ENCODE measurements around the gene TTYH1.

The TTYH1 gene

GRCh38 chr19:54421169-54421516, 5.9 kb downstream of the TTYH1 start:
- H3K4me3 ChIP-seq (ENCODE audit: low read length in 2 of 2) = no peak overlapping the region
- no peaks in the 10 kb centered on the region for H3K36me3 ChIP-seq (ENCODE audit: control insufficient read depth in 2 of 2, insufficient read depth in 2 of 2, low read length in 2 of 2)
- no peak overlapping the region for H3K27ac ChIP-seq (ENCODE audit: low read depth in 2 of 2, low read length in 2 of 2)
- peaks cover 19 to 21% of the 10 kb centered on the region in 2 donors for H3K27me3 ChIP-seq (ENCODE audit: control insufficient read depth in 2 of 2, insufficient read depth in 2 of 2, low read length in 2 of 2)
- H3K9ac ChIP-seq (ENCODE audit: low read depth in 1 of 2, low read length in 2 of 2) = no peak overlapping the region
- H3K9me3 ChIP-seq (ENCODE audit: control insufficient read depth in 2 of 2, low read length in 2 of 2) = no peaks in the 10 kb centered on the region
- H3K4me1 ChIP-seq (ENCODE audit: control insufficient read depth in 2 of 2, insufficient read depth in 2 of 2, low read length in 2 of 2) = no peaks in the 10 kb centered on the region

- H3K27me3 ChIP-seq (ENCODE audit: control insufficient read depth in 2 of 2, insufficient read depth in 2 of 2, low read length in 2 of 2) = peaks cover 22 to 24% of the 10 kb centered on the region in 2 donors
- H3K9ac ChIP-seq (ENCODE audit: low read depth in 1 of 2, low read length in 2 of 2) = no peak overlapping the region
- no peaks in the 10 kb centered on the region for H3K9me3 ChIP-seq (ENCODE audit: control insufficient read depth in 2 of 2, low read length in 2 of 2)
- H3K27ac ChIP-seq (ENCODE audit: low read depth in 2 of 2, low read length in 2 of 2) = no peak overlapping the region
- no peaks in the 10 kb centered on the region for H3K36me3 ChIP-seq (ENCODE audit: control insufficient read depth in 2 of 2, insufficient read depth in 2 of 2, low read length in 2 of 2)
- no peak overlapping the region for H3K4me3 ChIP-seq (ENCODE audit: low read length in 2 of 2)
- H3K4me1 ChIP-seq (ENCODE audit: control insufficient read depth in 2 of 2, insufficient read depth in 2 of 2, low read length in 2 of 2) = no peaks in the 10 kb centered on the region
Observed at GRCh38 chr19:54421521-54421920, 6.3 kb downstream of the TTYH1 start.

GRCh38 chr19:54422136-54422535, 6.9 kb downstream of the TTYH1 start:
- Histone ChIP-seq H3K27ac (ENCODE audit: low read depth in 2 of 2, low read length in 2 of 2) (no peak overlapping the region), H3K36me3 (ENCODE audit: control insufficient read depth in 2 of 2, insufficient read depth in 2 of 2, low read length in 2 of 2) (no peaks in the 10 kb centered on the region), H3K9me3 (ENCODE audit: control insufficient read depth in 2 of 2, low read length in 2 of 2) (no peaks in the 10 kb centered on the region), H3K27me3 (ENCODE audit: control insufficient read depth in 2 of 2, insufficient read depth in 2 of 2, low read length in 2 of 2) (peaks cover 21 to 22% of the 10 kb centered on the region in 2 donors), H3K9ac (ENCODE audit: low read depth in 1 of 2, low read length in 2 of 2) (no peak overlapping the region), H3K4me1 (ENCODE audit: control insufficient read depth in 2 of 2, insufficient read depth in 2 of 2, low read length in 2 of 2) (no peaks in the 10 kb centered on the region), H3K4me3 (ENCODE audit: low read length in 2 of 2) (no peak overlapping the region)

- H3K9ac ChIP-seq (ENCODE audit: low read depth in 1 of 2, low read length in 2 of 2) = no peak overlapping the region
- H3K27me3 ChIP-seq (ENCODE audit: control insufficient read depth in 2 of 2, insufficient read depth in 2 of 2, low read length in 2 of 2) = peaks cover 20 to 25% of the 10 kb centered on the region in 2 donors
- no peaks in the 10 kb centered on the region for H3K9me3 ChIP-seq (ENCODE audit: control insufficient read depth in 2 of 2, low read length in 2 of 2)
Observed at GRCh38 chr19:54424201-54424600, 8.9 kb downstream of the TTYH1 start.

GRCh38 chr19:54424660-54425381, 9.6 kb downstream of the TTYH1 start:
- no peak overlapping the region for H3K4me3 ChIP-seq (ENCODE audit: low read length in 2 of 2)
- H3K4me1 ChIP-seq (ENCODE audit: control insufficient read depth in 2 of 2, insufficient read depth in 2 of 2, low read length in 2 of 2) = no peaks in the 10 kb centered on the region
- H3K27me3 ChIP-seq (ENCODE audit: control insufficient read depth in 2 of 2, insufficient read depth in 2 of 2, low read length in 2 of 2) = peaks cover 19 to 26% of the 10 kb centered on the region in 2 donors
- no peak overlapping the region for H3K27ac ChIP-seq (ENCODE audit: low read depth in 2 of 2, low read length in 2 of 2)
- no peaks in the 10 kb centered on the region for H3K9me3 ChIP-seq (ENCODE audit: control insufficient read depth in 2 of 2, low read length in 2 of 2)
- no peak overlapping the region for H3K9ac ChIP-seq (ENCODE audit: low read depth in 1 of 2, low read length in 2 of 2)
- H3K36me3 ChIP-seq (ENCODE audit: control insufficient read depth in 2 of 2, insufficient read depth in 2 of 2, low read length in 2 of 2) = no peaks in the 10 kb centered on the region

More at GRCh38 chr19:54424201-54424600, 8.9 kb downstream of the TTYH1 start:
- Histone ChIP-seq H3K4me3 (ENCODE audit: low read length in 2 of 2) (no peak overlapping the region), H3K4me1 (ENCODE audit: control insufficient read depth in 2 of 2, insufficient read depth in 2 of 2, low read length in 2 of 2) (no peaks in the 10 kb centered on the region), H3K36me3 (ENCODE audit: control insufficient read depth in 2 of 2, insufficient read depth in 2 of 2, low read length in 2 of 2) (no peaks in the 10 kb centered on the region), H3K27ac (ENCODE audit: low read depth in 2 of 2, low read length in 2 of 2) (no peak overlapping the region)

GRCh38 chr19:54425382-54425723, 10.1 kb downstream of the TTYH1 start:
- H3K36me3 ChIP-seq (ENCODE audit: control insufficient read depth in 2 of 2, insufficient read depth in 2 of 2, low read length in 2 of 2) = no peaks in the 10 kb centered on the region
- H3K9me3 ChIP-seq (ENCODE audit: control insufficient read depth in 2 of 2, low read length in 2 of 2) = no peaks in the 10 kb centered on the region
- peaks cover 20 to 29% of the 10 kb centered on the region in 2 donors for H3K27me3 ChIP-seq (ENCODE audit: control insufficient read depth in 2 of 2, insufficient read depth in 2 of 2, low read length in 2 of 2)
- H3K9ac ChIP-seq (ENCODE audit: low read depth in 1 of 2, low read length in 2 of 2) = no peak overlapping the region
- H3K4me3 ChIP-seq (ENCODE audit: low read length in 2 of 2) = no peak overlapping the region
- H3K4me1 ChIP-seq (ENCODE audit: control insufficient read depth in 2 of 2, insufficient read depth in 2 of 2, low read length in 2 of 2) = no peaks in the 10 kb centered on the region
- H3K27ac ChIP-seq (ENCODE audit: low read depth in 2 of 2, low read length in 2 of 2) = no peak overlapping the region

GRCh38 chr19:54426291-54426931, 11.1 kb downstream of the TTYH1 start:
- H3K27me3 ChIP-seq (ENCODE audit: control insufficient read depth in 2 of 2, insufficient read depth in 2 of 2, low read length in 2 of 2) = peaks cover 21 to 26% of the 10 kb centered on the region in 2 donors
- no peaks in the 10 kb centered on the region for H3K36me3 ChIP-seq (ENCODE audit: control insufficient read depth in 2 of 2, insufficient read depth in 2 of 2, low read length in 2 of 2)
- H3K4me1 ChIP-seq (ENCODE audit: control insufficient read depth in 2 of 2, insufficient read depth in 2 of 2, low read length in 2 of 2) = peaks cover 0 to 2% of the 10 kb centered on the region in 2 donors
- H3K9ac ChIP-seq (ENCODE audit: low read depth in 1 of 2, low read length in 2 of 2) = no peak overlapping the region
- no peak overlapping the region for H3K4me3 ChIP-seq (ENCODE audit: low read length in 2 of 2)
- H3K9me3 ChIP-seq (ENCODE audit: control insufficient read depth in 2 of 2, low read length in 2 of 2) = no peaks in the 10 kb centered on the region
- no peak overlapping the region for H3K27ac ChIP-seq (ENCODE audit: low read depth in 2 of 2, low read length in 2 of 2)

GRCh38 chr19:54427586-54427985, 12.3 kb downstream of the TTYH1 start:
- peaks cover 0 to 2% of the 10 kb centered on the region in 2 donors for H3K4me1 ChIP-seq (ENCODE audit: control insufficient read depth in 2 of 2, insufficient read depth in 2 of 2, low read length in 2 of 2)
- H3K4me3 ChIP-seq (ENCODE audit: low read length in 2 of 2) = no peak overlapping the region
- H3K9ac ChIP-seq (ENCODE audit: low read depth in 1 of 2, low read length in 2 of 2) = no peak overlapping the region
- H3K36me3 ChIP-seq (ENCODE audit: control insufficient read depth in 2 of 2, insufficient read depth in 2 of 2, low read length in 2 of 2) = no peaks in the 10 kb centered on the region
- H3K27me3 ChIP-seq (ENCODE audit: control insufficient read depth in 2 of 2, insufficient read depth in 2 of 2, low read length in 2 of 2) = peaks cover 21 to 30% of the 10 kb centered on the region in 2 donors
- H3K27ac ChIP-seq (ENCODE audit: low read depth in 2 of 2, low read length in 2 of 2) = no peak overlapping the region
- no peaks in the 10 kb centered on the region for H3K9me3 ChIP-seq (ENCODE audit: control insufficient read depth in 2 of 2, low read length in 2 of 2)

GRCh38 chr19:54428323-54429175, 13.3 kb downstream of the TTYH1 start:
- no peak overlapping the region for H3K9ac ChIP-seq (ENCODE audit: low read depth in 1 of 2, low read length in 2 of 2)
- no peak overlapping the region for H3K4me3 ChIP-seq (ENCODE audit: low read length in 2 of 2)
- H3K27me3 ChIP-seq (ENCODE audit: control insufficient read depth in 2 of 2, insufficient read depth in 2 of 2, low read length in 2 of 2) = peaks cover 22 to 30% of the 10 kb centered on the region in 2 donors
- no peak overlapping the region for H3K27ac ChIP-seq (ENCODE audit: low read depth in 2 of 2, low read length in 2 of 2)
- H3K9me3 ChIP-seq (ENCODE audit: control insufficient read depth in 2 of 2, low read length in 2 of 2) = no peaks in the 10 kb centered on the region
- no peaks in the 10 kb centered on the region for H3K36me3 ChIP-seq (ENCODE audit: control insufficient read depth in 2 of 2, insufficient read depth in 2 of 2, low read length in 2 of 2)
- peaks cover 0 to 2% of the 10 kb centered on the region in 2 donors for H3K4me1 ChIP-seq (ENCODE audit: control insufficient read depth in 2 of 2, insufficient read depth in 2 of 2, low read length in 2 of 2)

- Histone ChIP-seq H3K4me3 (ENCODE audit: low read length in 2 of 2) (no peak overlapping the region), H3K36me3 (ENCODE audit: control insufficient read depth in 2 of 2, insufficient read depth in 2 of 2, low read length in 2 of 2) (no peaks in the 10 kb centered on the region), H3K9me3 (ENCODE audit: control insufficient read depth in 2 of 2, low read length in 2 of 2) (no peaks in the 10 kb centered on the region), H3K4me1 (ENCODE audit: control insufficient read depth in 2 of 2, insufficient read depth in 2 of 2, low read length in 2 of 2) (peaks cover 0 to 2% of the 10 kb centered on the region in 2 donors), H3K9ac (ENCODE audit: low read depth in 1 of 2, low read length in 2 of 2) (no peak overlapping the region), H3K27ac (ENCODE audit: low read depth in 2 of 2, low read length in 2 of 2) (no peak overlapping the region), H3K27me3 (ENCODE audit: control insufficient read depth in 2 of 2, insufficient read depth in 2 of 2, low read length in 2 of 2) (peaks cover 28 to 30% of the 10 kb centered on the region in 2 donors)
Observed at GRCh38 chr19:54429176-54429495, 13.9 kb downstream of the TTYH1 start.
